ENCODE results near the gene TIMM10.

TIMM10 gene

DNA sequence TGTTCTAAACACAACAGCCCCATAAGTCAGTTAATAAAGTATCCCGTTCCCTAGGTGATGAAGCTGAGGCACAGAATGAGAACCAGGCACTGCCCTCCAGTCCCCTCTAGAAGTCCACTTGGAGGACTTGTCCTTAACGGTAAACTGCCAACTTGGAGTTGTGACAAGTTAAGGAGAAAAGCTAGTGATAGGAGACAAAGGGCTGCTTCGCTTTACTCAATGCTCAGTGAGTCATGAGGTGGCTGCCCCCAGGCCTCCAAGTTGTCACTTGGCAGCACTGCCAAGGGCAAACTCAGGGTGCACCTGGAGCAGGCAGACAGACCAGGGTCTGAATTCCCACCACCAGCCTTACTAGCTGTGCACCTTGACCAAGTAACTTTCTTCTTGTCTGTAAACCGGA lies 28.6 kb downstream of the TIMM10 start:
- no peak for DNase-seq

DNA sequence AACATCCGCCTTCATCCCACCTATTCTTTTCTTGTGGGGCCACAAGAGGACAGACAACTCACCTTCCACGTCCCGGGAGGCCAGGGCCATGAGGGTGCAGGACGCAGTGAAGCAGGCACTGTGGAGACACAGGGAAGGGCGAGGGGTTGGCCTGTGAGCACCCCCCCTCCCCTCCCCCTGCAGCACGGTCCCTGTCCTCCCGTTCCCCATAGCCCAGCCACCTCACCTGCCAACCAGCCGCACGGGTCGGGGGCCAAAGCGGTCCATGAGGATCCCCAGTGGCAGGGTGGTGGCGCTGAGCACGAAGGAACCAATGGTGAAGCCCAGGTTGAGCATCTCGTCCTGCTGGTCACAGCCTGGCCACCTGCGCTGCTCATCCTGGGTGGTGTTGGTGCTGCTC lies 29.6 kb downstream of the TIMM10 start:
- no peak for DNase-seq

DNA sequence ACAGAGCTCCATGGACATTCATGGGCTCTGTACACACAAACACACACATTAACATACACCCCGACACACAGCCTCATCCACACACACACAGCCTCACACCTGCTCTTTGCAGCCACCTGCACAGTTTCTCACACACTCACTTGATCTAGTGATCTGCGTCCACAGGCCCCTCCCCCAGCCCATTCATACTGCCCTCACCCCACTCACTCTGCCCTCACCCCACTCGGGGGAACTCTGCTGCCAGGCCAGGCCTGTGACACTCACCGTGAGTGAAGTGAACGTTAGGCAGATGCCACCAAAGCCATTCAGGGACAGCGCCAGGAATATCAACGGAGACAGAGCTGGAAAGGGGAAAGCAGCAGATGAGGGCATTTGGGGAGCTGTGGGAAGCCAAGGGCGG lies 30.0 kb downstream of the TIMM10 start:
- DNase-seq, result no peak

DNA sequence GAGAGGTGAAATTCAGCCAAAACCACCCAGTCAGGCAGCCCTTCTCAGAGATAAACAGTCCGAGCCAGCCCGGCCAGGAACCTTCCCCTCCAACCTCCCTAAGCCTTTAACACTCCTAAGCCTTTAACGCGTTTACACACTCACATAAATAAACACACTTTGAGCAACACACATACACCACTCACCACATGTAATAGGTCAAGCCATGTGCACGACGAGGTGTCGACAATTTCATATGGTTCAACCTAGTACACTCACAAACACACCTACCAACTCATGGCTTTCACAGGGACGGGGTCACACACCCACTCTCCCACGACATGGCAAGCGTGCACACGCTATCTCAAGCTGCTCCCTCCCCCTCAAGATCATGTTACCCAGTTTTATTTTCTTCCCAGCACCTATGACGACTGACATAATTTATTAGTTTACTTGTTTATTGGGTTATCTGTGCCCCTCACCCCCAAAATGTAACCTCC lies 30.5 kb downstream of the TIMM10 start:
- no peak for DNase-seq

DNA sequence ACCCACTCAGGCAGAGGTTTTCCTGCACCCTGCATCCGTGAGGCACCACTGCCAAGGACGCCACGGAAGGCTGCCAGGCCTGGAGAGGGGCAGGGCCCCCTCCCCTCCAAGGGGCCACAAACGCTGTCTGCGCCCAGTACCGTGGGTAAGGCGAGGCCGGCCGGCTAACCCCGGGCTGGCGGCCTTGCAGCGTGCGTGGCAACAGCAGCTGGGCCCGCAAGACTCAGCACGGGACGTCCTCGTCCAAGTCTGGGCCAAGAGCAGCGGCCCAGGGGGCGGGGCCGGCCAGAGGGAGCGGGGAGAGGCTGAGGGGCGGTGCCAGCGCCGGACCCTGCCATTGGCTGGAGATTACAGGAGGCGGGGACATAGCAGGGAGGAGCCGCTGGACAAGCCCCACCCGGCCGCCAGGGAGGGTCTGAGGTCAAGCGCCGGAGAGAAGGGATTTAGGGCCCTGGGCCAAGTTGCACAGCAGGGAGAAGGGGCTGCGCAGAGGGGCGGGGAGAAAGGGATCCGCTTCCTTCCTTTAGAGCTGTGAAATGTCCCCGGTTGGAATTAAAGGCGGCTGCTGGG lies 31.1 kb downstream of the TIMM10 start:
- DNase-seq, result peak; percentile 53

DNA sequence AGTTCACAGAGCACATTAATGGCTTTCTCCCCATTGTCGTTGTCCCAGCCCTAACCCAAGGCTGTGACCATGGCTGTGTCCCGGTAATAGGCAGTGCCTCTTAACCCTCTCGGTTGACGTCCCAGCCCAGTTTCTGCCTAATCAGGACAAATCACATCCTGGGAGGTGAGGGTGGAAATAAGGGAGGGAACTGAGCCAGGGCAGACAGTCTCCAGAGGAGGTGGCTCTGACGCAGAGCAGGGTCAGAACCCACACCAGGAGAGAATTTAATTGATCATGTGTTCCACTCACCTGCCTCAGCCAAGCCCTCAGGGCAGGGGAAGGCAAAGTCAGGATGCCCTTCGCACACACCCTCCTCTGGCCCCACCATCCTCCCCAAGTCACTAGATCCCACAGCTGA lies 32.0 kb downstream of the TIMM10 start:
- no peak for DNase-seq

DNA sequence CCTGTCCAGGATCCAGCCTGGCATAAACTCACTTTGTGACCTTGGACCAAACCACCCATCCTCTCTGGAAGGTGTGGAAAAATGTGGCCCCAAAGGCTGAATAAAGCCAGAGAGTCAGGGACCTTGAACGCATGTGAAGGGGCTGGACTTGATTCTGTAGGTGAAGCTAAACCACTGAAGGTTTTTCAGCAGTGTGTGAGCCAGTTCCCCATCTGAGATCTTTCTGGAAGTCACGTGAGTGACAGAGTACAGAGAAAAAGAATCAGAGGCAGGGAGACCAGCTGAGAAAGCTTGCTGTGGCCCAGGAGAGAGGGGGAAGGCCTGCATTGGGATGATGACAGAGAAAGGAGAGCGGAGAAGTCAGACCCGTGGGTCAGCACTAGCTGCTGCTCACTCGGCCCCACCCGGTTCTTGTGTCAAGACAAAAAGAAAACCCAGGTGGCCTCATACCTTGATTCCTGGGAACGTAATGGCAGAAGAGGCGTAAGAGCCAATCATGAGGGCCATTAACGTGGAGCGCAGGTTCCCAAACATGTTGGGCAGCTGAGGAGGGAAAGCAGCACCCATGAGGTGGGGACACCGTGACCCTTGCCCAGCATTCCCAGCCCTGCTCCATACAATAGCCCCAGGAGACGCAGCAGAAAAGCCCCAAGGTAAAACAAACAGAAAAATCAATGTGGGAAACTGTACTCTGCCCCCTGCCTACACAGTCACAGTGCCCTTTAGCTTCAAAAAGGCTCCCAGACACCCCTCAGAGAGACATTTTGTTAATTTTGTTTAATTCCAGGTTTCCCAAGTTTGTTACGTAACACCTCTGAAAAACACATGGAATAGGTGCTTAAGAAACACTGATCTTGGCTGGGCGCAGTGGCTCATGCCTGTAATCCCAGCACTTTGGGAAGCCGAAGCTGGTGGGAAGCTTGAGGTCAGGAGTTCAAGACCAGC lies 33.0 kb downstream of the TIMM10 start:
- DNase-seq, result no peak

DNA sequence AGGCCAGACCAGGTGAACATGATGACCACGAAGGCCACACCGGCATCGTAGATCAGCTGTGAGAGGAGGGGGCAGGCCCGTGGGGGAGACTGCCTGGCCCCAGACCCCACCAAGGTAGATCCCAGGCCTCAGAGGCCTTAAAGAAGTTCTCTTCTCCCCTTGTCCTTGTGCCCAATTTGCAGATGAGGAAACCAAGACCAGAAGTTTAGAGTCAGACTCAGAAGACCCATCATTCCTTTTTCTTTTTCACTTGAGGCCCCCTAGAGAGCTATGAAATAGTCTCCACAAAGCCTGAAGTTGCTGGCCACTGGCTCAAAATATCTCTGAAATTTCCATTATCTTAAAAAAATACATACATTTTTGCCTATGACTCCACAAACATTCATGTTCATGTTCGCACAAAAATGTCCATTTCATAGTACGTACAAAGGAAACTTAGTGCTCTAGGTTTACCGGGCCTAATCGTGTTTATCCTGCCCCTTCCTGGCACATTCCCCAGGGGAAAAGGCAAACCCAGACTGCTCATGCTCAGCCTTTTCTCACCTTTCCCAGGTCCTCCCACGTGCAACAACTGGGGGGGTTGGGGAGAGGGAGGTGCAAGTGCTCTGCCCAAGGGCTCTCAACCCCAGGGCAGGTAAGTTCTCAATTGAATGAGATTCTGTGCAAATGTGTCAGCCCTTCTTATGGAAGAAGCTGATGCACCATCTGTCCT lies 34.3 kb downstream of the TIMM10 start:
- no peak for DNase-seq

DNA sequence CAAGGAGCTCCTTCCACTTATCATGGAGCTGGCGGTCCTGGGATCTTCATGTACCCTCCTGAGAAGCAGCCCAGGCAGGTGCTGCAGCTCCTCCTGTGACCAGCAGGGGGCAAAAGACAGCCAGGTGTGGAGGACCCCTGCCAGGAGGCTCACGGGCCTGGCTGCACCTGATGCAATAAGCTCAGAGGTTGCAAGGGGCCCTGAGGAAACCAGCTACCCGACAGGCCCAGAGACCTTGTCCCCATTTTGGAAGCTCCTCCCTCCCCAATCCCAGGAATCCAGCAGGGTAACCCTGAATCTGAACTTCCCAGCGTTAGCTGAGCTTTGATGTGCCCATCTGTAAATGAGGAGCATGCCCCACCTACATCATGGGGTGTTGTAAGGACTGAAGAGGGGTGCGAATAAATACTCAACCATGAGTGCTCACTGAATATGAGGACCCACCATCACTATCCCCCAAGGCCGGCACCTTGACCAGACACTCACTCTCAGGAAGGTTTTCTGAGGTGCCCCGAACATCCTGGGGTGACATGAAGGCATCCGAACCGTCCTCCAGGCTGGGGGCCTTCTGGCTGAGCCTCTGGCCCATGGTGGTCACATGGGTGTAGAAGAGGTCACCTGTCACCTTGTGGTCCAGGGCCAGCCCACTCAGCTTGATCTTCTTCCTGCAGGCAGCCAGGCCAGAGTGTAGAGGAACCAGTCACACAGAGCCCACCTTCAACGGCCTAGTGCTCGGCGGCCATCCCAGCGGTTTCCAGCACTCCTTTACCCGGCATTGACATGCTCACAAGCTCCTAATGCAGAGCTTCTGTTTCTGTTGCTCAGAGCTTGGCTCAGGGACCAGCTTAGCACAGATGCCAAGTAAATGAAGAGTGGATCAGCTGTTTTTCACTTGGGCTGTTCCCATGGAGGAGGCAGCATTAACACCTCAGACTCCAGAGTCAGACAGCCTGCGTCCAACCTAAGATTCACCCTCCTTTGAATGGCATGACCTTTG lies 36.7 kb downstream of the TIMM10 start:
- peak; percentile 71 for DNase-seq

DNA sequence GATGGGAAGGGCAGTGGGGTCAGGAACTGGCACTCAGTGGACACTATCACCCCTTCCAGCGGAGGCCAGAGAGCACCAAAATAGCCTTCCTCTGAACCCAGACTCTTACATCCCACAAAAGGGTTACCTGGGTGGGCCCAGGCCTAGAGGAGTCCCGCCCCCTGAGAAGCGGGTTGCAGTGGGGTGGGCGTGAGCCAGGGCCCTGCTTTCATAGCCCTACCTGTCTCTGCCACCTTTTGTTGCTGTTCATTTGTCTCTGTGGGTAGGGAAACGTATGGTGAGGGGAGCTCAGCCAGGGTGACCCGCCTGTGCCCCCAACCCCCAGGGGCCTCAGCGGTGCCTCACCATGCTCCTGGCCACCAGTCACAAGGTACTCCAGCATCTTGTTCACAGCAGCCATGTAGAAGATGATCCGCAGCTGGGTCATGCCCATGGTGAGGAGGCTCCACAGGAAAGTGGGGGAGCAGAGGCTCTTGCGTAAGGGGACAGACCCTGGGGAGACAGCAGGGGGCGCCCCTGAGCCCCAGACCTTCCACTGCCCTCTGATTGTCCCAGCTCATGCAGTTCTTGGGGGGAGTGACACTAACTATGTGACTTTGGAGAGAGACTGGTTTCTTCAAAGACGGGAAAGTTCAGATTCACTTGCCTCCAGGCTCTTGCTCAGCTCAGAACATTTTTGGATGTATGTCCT lies 39.0 kb downstream of the TIMM10 start:
- DNase-seq, result peak; percentile 71

DNA sequence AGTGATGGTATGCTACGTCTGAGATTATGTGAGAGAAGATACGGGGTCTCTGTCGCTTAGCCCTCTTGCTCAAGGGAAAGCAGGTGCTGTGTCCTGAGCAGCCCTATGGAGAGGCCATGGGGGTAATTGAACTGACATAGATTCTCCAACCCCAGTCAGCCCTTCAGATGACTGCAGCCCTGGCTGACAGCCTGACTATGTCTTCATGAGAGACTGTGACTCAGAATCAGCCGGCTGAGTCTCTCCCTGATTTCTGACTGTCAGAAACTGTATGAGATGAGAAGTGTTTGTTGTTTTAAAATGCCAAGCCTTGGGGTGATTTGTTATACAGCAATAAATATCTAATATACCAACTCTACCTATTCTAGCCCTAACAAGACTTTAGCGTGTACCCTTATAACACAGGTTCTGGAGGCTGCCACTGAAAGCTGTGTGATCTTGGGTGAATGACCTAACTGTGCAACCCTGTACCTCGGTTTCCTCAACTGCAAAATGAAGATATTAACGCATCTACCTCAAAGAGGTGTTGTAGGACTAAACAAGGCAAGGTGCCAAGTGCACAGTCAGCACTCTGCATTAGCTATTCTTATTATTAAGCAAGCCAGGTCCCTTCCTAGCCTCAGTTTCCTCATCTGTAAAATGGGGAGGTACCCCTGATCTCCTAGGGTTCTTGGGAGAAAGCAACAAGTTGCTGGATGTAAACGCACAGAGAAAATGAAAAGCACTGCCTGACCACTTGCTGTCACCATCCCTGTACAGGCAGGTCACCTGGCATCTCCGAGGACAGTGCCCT lies 39.9 kb downstream of the TIMM10 start:
- no peak for DNase-seq

DNA sequence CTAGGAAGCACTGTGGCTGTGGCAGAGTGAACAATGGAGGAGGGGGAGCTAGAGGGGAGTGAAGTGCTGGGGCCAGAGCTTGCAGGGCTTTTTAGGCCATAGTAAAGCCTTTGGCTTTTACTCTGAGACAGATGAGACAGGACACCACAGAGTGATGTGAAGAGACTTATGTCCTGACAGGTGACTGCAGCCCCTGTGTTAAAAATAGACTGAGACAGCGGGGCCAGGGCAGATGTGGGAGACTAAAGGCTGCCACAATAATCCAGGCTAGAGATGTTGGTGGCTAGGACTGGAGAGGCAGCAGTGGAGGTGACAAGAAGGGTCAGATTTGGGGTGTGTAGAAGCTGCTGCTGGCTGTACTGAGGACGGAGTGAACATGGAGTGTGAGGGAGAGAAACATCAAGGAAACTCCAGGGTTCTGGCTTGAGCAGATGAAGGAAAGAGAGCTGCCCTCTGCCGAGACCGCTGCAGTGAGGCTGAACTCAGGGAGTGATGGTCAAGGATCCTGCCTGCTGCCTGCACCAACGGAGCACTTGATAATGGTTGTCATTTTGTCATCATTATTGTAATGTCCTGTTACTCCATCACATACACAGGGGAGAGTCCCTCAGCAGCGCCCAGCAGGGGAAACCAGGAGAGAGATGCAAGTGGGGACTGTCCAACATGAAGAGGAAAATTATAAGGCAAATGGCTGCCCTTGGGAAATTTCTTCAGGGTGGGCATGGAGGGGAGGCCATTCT lies 42.5 kb downstream of the TIMM10 start:
- no peak for DNase-seq

DNA sequence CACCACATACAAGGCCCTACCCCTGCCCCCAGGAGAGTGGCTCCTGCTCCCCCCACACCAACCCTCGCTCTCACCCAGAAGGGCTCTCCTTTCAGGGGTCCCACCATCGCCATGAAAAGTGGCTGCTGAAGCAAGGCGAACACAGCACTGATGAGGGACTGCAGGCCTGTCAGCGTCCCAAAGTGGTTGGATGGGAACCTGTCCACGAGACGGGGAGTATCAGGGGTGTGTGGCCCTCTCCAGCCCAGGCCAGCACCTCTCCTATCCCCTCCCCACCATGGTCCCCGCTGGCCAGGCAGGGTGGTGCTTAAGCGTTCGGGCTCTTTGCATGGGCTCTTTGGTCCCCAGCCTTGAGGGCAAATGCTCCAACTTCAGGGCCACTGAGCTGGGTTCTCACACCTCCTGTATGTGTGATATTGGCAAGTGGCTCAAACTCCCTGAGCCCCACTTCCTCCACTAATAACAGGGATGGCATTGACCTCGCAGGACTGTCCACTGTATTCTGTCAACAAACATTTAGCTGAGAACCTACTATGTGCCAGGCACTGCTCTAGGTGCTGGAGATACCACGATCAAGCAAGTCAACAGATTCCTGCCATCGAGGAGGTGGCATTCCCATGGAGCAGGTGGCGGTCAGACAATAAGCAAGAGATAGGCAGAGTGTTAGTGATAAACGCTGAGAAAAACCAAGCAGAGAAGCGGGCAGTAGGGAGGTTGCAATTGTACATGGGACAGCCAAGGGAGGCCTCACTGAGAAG lies 43.4 kb downstream of the TIMM10 start:
- DNase-seq, result no peak

DNA sequence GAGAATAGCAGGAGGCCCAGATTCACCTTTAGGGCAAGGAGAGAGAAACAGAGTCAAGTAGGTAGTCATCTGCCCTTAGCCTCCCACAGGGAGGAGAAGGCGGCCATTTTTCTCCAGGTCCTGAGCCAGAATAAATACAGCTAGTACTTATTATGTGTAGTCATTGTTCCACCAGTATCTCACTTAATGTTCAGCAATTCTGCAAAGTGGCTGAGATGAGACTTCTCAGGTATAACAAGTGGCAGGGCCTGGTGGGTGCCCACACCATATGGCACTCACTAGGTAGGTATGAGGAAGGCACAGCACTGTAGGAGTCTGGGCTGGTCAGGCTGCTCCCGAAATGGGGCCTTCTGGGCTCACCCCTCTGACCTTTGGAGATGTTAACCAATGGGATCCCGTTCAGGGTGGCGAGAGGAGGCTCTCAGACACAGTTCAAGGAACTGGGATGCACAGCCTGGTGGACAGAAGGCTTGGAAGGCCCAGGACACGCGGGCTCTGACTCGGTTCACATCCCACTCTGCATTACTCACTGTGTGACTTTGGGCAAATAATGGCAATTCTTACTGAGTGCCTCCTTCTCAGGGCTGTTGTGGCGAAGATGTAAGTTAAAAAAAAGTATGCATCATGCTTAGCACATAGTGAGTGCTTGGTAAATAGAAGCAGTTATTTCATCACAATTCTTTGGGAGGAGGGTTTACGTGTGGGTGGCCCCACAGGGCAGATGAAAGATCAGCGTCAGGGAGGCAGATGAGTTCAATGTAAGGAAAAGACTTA lies 45.1 kb downstream of the TIMM10 start:
- no peak for DNase-seq

DNA sequence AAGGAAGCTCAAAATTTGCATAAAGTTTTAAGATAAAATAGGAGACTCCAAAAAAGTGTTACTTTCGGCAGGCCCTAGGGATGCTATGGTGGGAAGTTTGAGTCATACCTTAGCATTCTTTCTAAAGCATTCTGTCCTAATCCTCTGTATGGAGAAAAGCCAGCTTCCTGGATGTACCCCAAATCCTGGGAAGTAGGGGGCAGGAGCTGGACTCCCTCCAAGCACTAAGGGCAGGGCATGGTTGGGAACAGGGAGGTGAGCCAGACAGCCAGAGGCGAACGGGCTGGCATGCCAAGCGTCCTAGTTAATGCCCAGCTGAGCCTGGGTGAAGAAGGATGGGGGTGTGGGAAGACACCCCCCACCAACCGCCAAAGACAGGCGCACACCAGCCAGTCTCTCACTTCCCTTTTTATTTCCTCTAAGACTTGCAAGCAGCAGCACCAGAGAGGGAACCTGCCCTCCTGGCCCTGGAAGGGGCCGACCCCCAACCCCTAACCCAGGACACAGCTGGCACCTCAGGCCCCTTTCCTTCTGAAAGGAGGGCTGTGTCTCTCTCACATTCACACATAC lies 46.3 kb downstream of the TIMM10 start:
- DNase-seq, result no peak

DNA sequence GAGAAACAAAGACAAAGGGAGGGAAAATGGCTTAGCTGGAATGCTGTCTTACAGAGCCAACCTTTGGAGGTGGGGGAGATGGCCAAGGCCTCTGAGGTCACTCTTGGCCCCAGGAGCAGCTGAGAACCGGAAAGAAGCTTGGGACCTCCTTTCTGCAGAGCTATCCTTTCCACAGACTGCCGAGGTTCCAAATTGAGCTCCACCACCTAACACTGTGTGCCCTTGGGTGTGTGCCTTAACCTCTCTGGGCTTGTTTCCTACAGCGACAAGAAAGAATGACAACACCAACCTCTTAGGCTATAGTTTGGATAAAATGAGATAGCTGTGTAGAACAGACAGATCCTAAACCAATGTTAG lies 47.0 kb downstream of the TIMM10 start:
- DNase-seq, result no peak

DNA sequence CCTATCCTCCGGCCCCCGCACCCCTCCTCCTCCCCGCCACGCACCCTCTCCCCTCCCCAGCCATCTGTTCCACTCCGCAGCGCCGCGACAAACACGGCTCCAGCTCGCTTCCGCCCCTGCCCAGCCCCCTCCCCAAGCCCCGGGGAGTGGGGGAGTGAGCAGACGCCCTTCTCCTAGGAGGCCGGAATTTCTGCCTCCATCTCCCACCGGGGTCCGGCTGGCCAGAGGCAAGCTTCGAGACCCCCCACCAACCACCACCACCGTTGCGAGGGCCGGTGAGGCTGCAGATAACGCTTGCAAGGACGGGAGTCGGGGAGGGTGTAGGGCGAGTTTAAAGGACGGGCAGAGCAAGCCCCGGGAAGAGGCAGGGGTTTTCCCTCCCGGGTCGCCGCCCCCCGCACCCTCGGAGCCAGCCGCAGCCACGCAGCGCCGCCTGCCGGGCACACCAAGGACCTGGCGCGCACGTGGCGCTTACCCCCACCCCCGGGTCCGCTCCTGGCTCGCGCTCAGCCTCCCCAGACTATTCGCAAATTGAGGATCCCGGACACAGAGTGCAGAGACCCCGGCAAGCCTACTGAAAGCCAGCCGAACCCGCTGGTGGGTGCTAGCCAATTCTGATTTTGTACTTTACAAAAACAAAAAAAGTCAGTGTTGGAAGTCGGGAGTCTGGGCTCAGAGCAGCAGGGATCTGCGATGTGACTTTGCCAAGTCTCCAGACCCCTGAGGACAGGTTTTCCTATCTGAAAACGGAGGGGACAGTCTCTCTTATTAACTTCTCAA lies 47.6 kb downstream of the TIMM10 start:
- peak; percentile 62 for DNase-seq
